ENCODE results near the gene TMEM229A. TPM values are rescaled to one million over a fixed set of nuclear protein-coding genes. Genes with fewer than 3 reads are reported as not detected.
"Not testable (repeated sequence)": the region's sequence is repeated elsewhere in the genome, so short reads cannot be mapped to it uniquely, and the experiment has no call there.

The TMEM229A gene
- total RNA-seq, 1 donor = not detected

DNA sequence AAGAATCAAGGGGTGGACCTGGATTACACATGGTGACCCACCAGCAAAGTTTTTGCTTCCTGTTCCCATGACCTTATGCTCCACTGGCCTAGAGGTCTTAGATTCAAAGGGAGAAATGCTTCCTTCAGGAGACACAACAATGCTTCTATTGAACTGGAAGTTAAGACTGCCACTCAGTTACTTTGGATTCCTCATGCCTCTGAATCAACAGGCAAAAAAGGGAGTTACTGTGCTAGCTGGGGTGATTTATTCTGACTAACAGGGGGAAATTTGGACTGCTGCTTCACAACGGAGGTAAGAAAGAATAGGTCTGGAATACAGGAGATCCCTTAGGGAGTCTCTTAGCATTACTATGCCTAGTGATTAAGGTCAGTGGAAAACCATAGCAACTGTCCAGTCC is 10.3 kb downstream of the TMEM229A start:
- no peak overlapping the region for H3K4me3 ChIP-seq (ENCODE audit: low read depth, low read length)
- no peak for TF ChIP-seq CTCF (IDR thresholded peaks at IDR 0.05; ENCODE audit: insufficient read depth, low read depth, low read length)
- DNase-seq (ENCODE audit: low read depth) = no peak

- no peak overlapping the region for H3K4me3 ChIP-seq (ENCODE audit: low read depth, low read length)
- no peak for TF ChIP-seq CTCF (IDR thresholded peaks at IDR 0.05; ENCODE audit: insufficient read depth, low read depth, low read length)
- DNase-seq (ENCODE audit: low read depth) = no peak
These were observed 12.8 kb downstream of the TMEM229A start for GRCh38 chr7:124020060-124020459.

- no peak overlapping the region for H3K4me3 ChIP-seq (ENCODE audit: low read depth, low read length)
- TF ChIP-seq CTCF (IDR thresholded peaks at IDR 0.05; ENCODE audit: insufficient read depth, low read depth, low read length) = no peak
- no peak for DNase-seq (ENCODE audit: low read depth)
These were observed 19.6 kb downstream of the TMEM229A start for GRCh38 chr7:124013306-124013705.

DNA sequence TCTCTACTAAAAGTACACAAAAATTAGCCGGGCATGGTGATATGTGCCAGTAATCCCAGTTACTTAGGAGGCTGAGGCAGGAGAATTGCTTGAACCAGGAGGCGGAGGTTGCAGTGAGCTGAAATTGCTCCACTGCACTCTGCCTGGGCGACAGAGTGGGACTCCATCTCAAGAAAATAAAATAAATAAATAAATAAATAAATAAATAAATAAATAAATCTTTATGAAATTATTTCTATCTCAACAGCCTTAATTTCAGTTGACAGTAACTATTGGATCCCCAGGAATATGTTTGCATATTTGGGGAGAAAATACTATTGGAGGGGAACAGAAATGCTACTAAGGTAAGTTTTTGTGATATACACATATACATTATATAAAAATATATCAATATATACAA is 20.0 kb downstream of the TMEM229A start:
- DNase-seq (ENCODE audit: low read depth) = no peak
- TF ChIP-seq CTCF (IDR thresholded peaks at IDR 0.05; ENCODE audit: insufficient read depth, low read depth, low read length) = no peak
- no peak overlapping the region for H3K4me3 ChIP-seq (ENCODE audit: low read depth, low read length)

- TF ChIP-seq CTCF (IDR thresholded peaks at IDR 0.05; ENCODE audit: insufficient read depth, low read depth, low read length) = no peak
- no peak for DNase-seq (ENCODE audit: low read depth)
- H3K4me3 ChIP-seq (ENCODE audit: low read depth, low read length) = no peak overlapping the region
These were observed 23.5 kb downstream of the TMEM229A start for GRCh38 chr7:124009321-124009720.

DNA sequence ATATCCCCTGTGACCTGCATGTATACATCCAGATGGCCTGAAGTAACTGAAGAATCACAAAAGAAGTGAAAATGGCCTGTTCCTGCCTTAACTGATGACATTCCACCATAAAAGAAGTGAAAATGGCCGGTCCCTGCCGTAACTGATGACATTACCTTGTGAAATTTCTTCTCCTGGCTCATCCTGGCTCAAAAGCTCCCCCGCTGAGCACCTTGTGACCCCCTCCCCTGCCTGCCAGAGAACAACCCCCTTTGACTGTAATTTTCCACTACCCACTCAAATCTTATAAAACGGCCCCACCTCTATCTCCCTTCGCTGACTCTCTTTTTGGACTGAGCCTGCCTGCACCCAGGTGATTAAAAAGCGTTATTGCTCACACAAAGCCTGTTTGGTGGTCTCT is 24.6 kb downstream of the TMEM229A start:
- not testable (repeated sequence) for H3K4me3 ChIP-seq (ENCODE audit: low read depth, low read length); DNase-seq (ENCODE audit: low read depth)

- no peak for DNase-seq (ENCODE audit: low read depth)
- TF ChIP-seq CTCF (IDR thresholded peaks at IDR 0.05; ENCODE audit: insufficient read depth, low read depth, low read length) = no peak
These were observed 33.2 kb downstream of the TMEM229A start for GRCh38 chr7:123999703-124000102.

More at GRCh38 chr7:123999703-124000102, 33.2 kb downstream of the TMEM229A start:
- H3K4me3 ChIP-seq (ENCODE audit: low read depth, low read length) = no peak overlapping the region

Data from fibroblast of villous mesenchyme (primary cell).